ENCODE data around the gene RPL18A. TPM values are rescaled to one million over a fixed set of nuclear protein-coding genes. Genes with fewer than 3 reads are reported as not detected.

RPL18A gene
- total and polyA plus RNA-seq, 2 of the 4 experiments (the other 2 are of a cell fraction): 1,351 to 1,735 TPM

- Histone ChIP-seq H3K9me1 (ENCODE audit: insufficient read depth, low read length) (no peaks in the 10 kb centered on the region), H3K9ac (ENCODE audit: low read depth, low read length) (no peak overlapping the region), H2AFZ (replicated peaks; ENCODE audit: low read length, poor library complexity) (peak overlapping the region; percentile 82), H3K79me1 (ENCODE audit: low read depth in 1 of 2, low read length in 2 of 2) (no peaks in the 10 kb centered on the region), H2BK15ac (ENCODE audit: low read depth, low read length) (no peak overlapping the region), H4K91ac (ENCODE audit: insufficient read depth, low read depth, low read length) (no peak overlapping the region), H3K18ac (ENCODE audit: low read depth, low read length) (no peak overlapping the region), H2BK120ac (ENCODE audit: low read depth, low read length) (no peak overlapping the region), H2AK9ac (replicated peaks; ENCODE audit: low read depth, low read length, poor library complexity) (no peak overlapping the region), H3K4me3 (ENCODE audit: insufficient read depth, low read depth, low read length) (no peak overlapping the region), H3K4me1 (ENCODE audit: control insufficient read depth, insufficient read depth, low read length) (peaks cover 2% of the 10 kb centered on the region; the same call in 1 of the 2 replicates), H4K20me1 (ENCODE audit: insufficient read depth, low read length) (no peaks in the 10 kb centered on the region), H3K27me3 (ENCODE audit: control insufficient read depth, insufficient read depth, low read length) (peaks cover 33% of the 10 kb centered on the region), H4K8ac (ENCODE audit: low read depth in 2 of 2, low read length in 2 of 2) (no peak overlapping the region), H3K36me3 (ENCODE audit: control insufficient read depth, insufficient read depth, low read length) (no peaks in the 10 kb centered on the region), H3K4ac (ENCODE audit: low read depth, low read length) (no peak overlapping the region), H3K9me3 (ENCODE audit: control insufficient read depth, insufficient read depth, low read length) (no peaks in the 10 kb centered on the region), H3K23ac (ENCODE audit: low read depth, low read length) (no peak overlapping the region), H4K5ac (ENCODE audit: low read depth, low read length) (no peak overlapping the region), H2BK5ac (ENCODE audit: low read depth, low read length, poor library complexity, severe bottlenecking) (no peak overlapping the region), H2AK5ac (ENCODE audit: low read depth, low read length) (no peak overlapping the region), H3K14ac (replicated peaks; ENCODE audit: low read depth, low read length) (no peak overlapping the region), H3K4me2 (ENCODE audit: low read depth, low read length) (peak overlapping the region; percentile 84), H2BK20ac (ENCODE audit: low read depth, low read length) (no peak overlapping the region), H3K27ac (ENCODE audit: insufficient read depth, low read length) (no peak overlapping the region), H3K56ac (ENCODE audit: extremely low read depth, insufficient read depth, low read length) (no peak overlapping the region)
- POLR2A ChIA-PET (ENCODE audit: unreplicated experiment): no interaction called here
- dilution Hi-C loops (cut with HindIII; ENCODE audit: low sequenced_read_pairs, unreplicated experiment) (no loop called here), intact Hi-C loops (cut with micrococcal nuclease) (loop anchor here (2.0 kb wide), 1 partner anchor 47 kb away; no protein-coding TSS in a partner anchor), in situ Hi-C loops (cut with MboI; ENCODE audit: low sequenced_read_pairs) (no loop called here)
- CTCF ChIA-PET: interaction anchor here (0.7 to 0.9 kb wide), 2 partner anchors 30 to 108 kb away, joined by 3 read pairs; partner anchors contain the start of gene RPL18A
- no peak for TF ChIP-seq CTCF (conservative IDR thresholded peaks at IDR 0.05; ENCODE audit: low read depth, low read length)
- WGBS, 2 experiments (ENCODE audit: extremely low coverage in 2 of 2, insufficient read length in 1 of 2): 7% methylated on average over 11 of the region's 29 CpGs; no CpG with 5 or more reads in 1 of the 2 experiments
- DNase-seq (peak; percentile 8), ATAC-seq (ENCODE audit: low read depth) (peak; percentile 43)
- no TSS peak for BruUV-seq (replicated peaks)
These were observed 29.7 kb upstream of the RPL18A start for GRCh38 chr19:17829855-17830566.
